ENCODE results near the gene ANXA6. TPM values are rescaled to one million over a fixed set of nuclear protein-coding genes. Genes with fewer than 3 reads are reported as not detected.

The ANXA6 gene
- total RNA-seq, 2 experiments from 2014 or later: 26.1 to 74.1 TPM

- ChIA-PET POLR2A (interaction anchor here (1.2 to 1.4 kb wide), 3 partner anchors 8 to 51 kb away, joined by 3 to 4 read pairs (median 3); no protein-coding TSS in a partner anchor), CTCF (ENCODE audit: unreplicated experiment) (interaction anchor here (0.7 kb wide), 1 partner anchor 626 kb away, joined by 3 read pairs; no protein-coding TSS in a partner anchor)
- H3K79me2 ChIP-seq (ENCODE audit: insufficient read depth, low read depth, low read length): no peaks in the 10 kb centered on the region; the same call in 1 of the 2 replicates
- no peak overlapping the region for H3K4me3 ChIP-seq (ENCODE audit: low read depth, low read length, poor library complexity, severe bottlenecking)
- no peak overlapping the region for H2AFZ ChIP-seq (ENCODE audit: low read length)
- no peak for DNase-seq (ENCODE audit: low spot score)
- H3K4me1 ChIP-seq (ENCODE audit: insufficient read depth, low read length, poor library complexity, severe bottlenecking): peaks cover 4% of the 10 kb centered on the region
- no peaks in the 10 kb centered on the region for H3K9me2 ChIP-seq (ENCODE audit: insufficient read depth, low read length)
- no peak overlapping the region for H3K4me2 ChIP-seq (ENCODE audit: low read length)
- no peaks in the 10 kb centered on the region for H4K20me1 ChIP-seq (ENCODE audit: insufficient read depth, low read length)
- BruUV-seq (replicated peaks): no TSS peak
- intact Hi-C loops (cut with micrococcal nuclease; ENCODE audit: unreplicated experiment): no loop called here
- TF ChIP-seq EZH2phosphoT487 (IDR thresholded peaks at IDR 0.05; ENCODE audit: borderline replicate concordance, low read depth, low read length) (no peak), CTCF (conservative IDR thresholded peaks at IDR 0.05; ENCODE audit: low read length) (no peak)
- H3K27ac ChIP-seq (ENCODE audit: low read depth, low read length, poor library complexity, severe bottlenecking): no peak overlapping the region
- H3K9me3 ChIP-seq (ENCODE audit: low read length): peaks cover under 1% of the 10 kb centered on the region; the same call in 1 of the 2 replicates
- H3K36me3 ChIP-seq (ENCODE audit: insufficient read depth, low read length): peaks cover 93% of the 10 kb centered on the region
Measured at GRCh38 chr5:151183456-151184245, 26.1 kb upstream of the ANXA6 start.

- no TSS peak for BruUV-seq (replicated peaks)
- intact Hi-C loops (cut with micrococcal nuclease; ENCODE audit: unreplicated experiment): no loop called here
Measured at GRCh38 chr5:151182976-151183375, 25.4 kb upstream of the ANXA6 start.

More at GRCh38 chr5:151182976-151183375, 25.4 kb upstream of the ANXA6 start:
- no peaks in the 10 kb centered on the region for H3K79me2 ChIP-seq (ENCODE audit: insufficient read depth, low read depth, low read length)
- peaks cover 7% of the 10 kb centered on the region for H3K4me1 ChIP-seq (ENCODE audit: insufficient read depth, low read length, poor library complexity, severe bottlenecking)
- TF ChIP-seq CTCF (conservative IDR thresholded peaks at IDR 0.05; ENCODE audit: low read length) (no peak), EZH2phosphoT487 (IDR thresholded peaks at IDR 0.05; ENCODE audit: borderline replicate concordance, low read depth, low read length) (no peak)
- H3K36me3 ChIP-seq (ENCODE audit: insufficient read depth, low read length): peaks cover 95% of the 10 kb centered on the region
- H3K4me2 ChIP-seq (ENCODE audit: low read length): no peak overlapping the region
- no peaks in the 10 kb centered on the region for H3K9me3 ChIP-seq (ENCODE audit: low read length)
- no peak overlapping the region for H2AFZ ChIP-seq (ENCODE audit: low read length)
- no peaks in the 10 kb centered on the region for H3K9me2 ChIP-seq (ENCODE audit: insufficient read depth, low read length)
- DNase-seq (ENCODE audit: low spot score): no peak
- no peak overlapping the region for H3K27ac ChIP-seq (ENCODE audit: low read depth, low read length, poor library complexity, severe bottlenecking)
- no peak overlapping the region for H3K4me3 ChIP-seq (ENCODE audit: low read depth, low read length, poor library complexity, severe bottlenecking)
- ChIA-PET POLR2A (interaction anchor here (1.2 to 1.4 kb wide), 3 partner anchors 9 to 52 kb away, joined by 3 to 4 read pairs (median 3); no protein-coding TSS in a partner anchor), CTCF (ENCODE audit: unreplicated experiment) (no interaction called here)
- H4K20me1 ChIP-seq (ENCODE audit: insufficient read depth, low read length): no peaks in the 10 kb centered on the region

All from OCI-LY7 (cell line).